ENCODE data around the gene NDOR1.

Gene NDOR1

GRCh38 chr9:137182836-137183235 lies 22.7 kb upstream of the NDOR1 start:
- DNase-seq (ENCODE audit: low spot score), result no peak

GRCh38 chr9:137183980-137184595 lies 21.4 kb upstream of the NDOR1 start:
- DNase-seq (ENCODE audit: low spot score), result no peak

- DNase-seq (ENCODE audit: low spot score), result no peak
These were observed 20.4 kb upstream of the NDOR1 start for GRCh38 chr9:137184881-137185660.

GRCh38 chr9:137185921-137186320 lies 19.6 kb upstream of the NDOR1 start:
- DNase-seq (ENCODE audit: low spot score), result no peak

GRCh38 chr9:137186385-137186784 lies 19.1 kb upstream of the NDOR1 start:
- DNase-seq (ENCODE audit: low spot score), result no peak

GRCh38 chr9:137187386-137187785 lies 18.1 kb upstream of the NDOR1 start:
- no peak for DNase-seq (ENCODE audit: low spot score)

- DNase-seq (ENCODE audit: low spot score), result no peak
These were observed 17.4 kb upstream of the NDOR1 start for GRCh38 chr9:137188086-137188489.

- DNase-seq (ENCODE audit: low spot score), result peak; percentile 95
These were observed 16.8 kb upstream of the NDOR1 start, which contains the start of the genes ANAPC2 and SSNA1 for GRCh38 chr9:137188490-137189296. Gene ANAPC2, minus strand, starts transcription at chr9:137188560. Its CDS starts 28 bp downstream, at chr9:137188532. Gene SSNA1, plus strand, starts transcription at chr9:137188676. Its CDS starts 51 bp downstream, at chr9:137188727.

- no peak for DNase-seq (ENCODE audit: low spot score)
These were observed 15.9 kb upstream of the NDOR1 start for GRCh38 chr9:137189297-137190295.

GRCh38 chr9:137190315-137190856 lies 15.1 kb upstream of the NDOR1 start:
- DNase-seq (ENCODE audit: low spot score), result peak; percentile 49

- no peak for DNase-seq (ENCODE audit: low spot score)
These were observed 14.3 kb upstream of the NDOR1 start for GRCh38 chr9:137191245-137191644.

GRCh38 chr9:137191691-137192447 lies 13.6 kb upstream of the NDOR1 start:
- DNase-seq (ENCODE audit: low spot score), result no peak

- no peak for DNase-seq (ENCODE audit: low spot score)
These were observed 13.1 kb upstream of the NDOR1 start for GRCh38 chr9:137192448-137192780.

GRCh38 chr9:137192859-137193258 lies 12.6 kb upstream of the NDOR1 start:
- no peak for DNase-seq (ENCODE audit: low spot score)

GRCh38 chr9:137193771-137194170 lies 11.7 kb upstream of the NDOR1 start:
- no peak for DNase-seq (ENCODE audit: low spot score)

- no peak for DNase-seq (ENCODE audit: low spot score)
These were observed 11.1 kb upstream of the NDOR1 start for GRCh38 chr9:137194388-137194787.

- no peak for DNase-seq (ENCODE audit: low spot score)
These were observed 10.6 kb upstream of the NDOR1 start for GRCh38 chr9:137194909-137195308.

GRCh38 chr9:137195525-137196220 lies 9.8 kb upstream of the NDOR1 start:
- DNase-seq (ENCODE audit: low spot score), result no peak

GRCh38 chr9:137198051-137198901 lies 7.2 kb upstream of the NDOR1 start:
- no peak for DNase-seq (ENCODE audit: low spot score)

All from NAMALWA (cell line).